Thymus (tissue), 14 donors: ENCODE measurements around the gene RFPL2. TPM values are rescaled to one million over a fixed set of nuclear protein-coding genes. Genes with fewer than 3 reads are reported as not detected.

ENCODE experiments used
- DNase-seq, 9 donors: peaks; one replicate each; pipeline ENCODE4 v3.0.0-alpha.2; 2013; ENCODE audit warnings: low spot score in 9 of 9, low read depth in 6 of 9, missing footprints in 1 of 9
- H3K27ac ChIP-seq, 2 donors: one replicate each; pipeline ENCODE4 v1.5.1; 2013; ENCODE audit warnings: control low read depth in 1 of 2, low read depth in 1 of 2, low read length in 1 of 2, mild to moderate bottlenecking in 1 of 2, moderate library complexity in 1 of 2
- H3K27me3 ChIP-seq, 2 donors: one replicate each; pipeline ENCODE4 v1.5.1; 2013; ENCODE audit warnings: low read length in 1 of 2; ENCODE audit not compliant: control insufficient read depth in 2 of 2, insufficient read depth in 1 of 2
- H3K36me3 ChIP-seq, 2 donors: one replicate each; pipeline ENCODE4 v1.5.1; 2013; ENCODE audit warnings: low read length in 1 of 2, mild to moderate bottlenecking in 1 of 2, moderate library complexity in 1 of 2; ENCODE audit not compliant: control insufficient read depth in 2 of 2, insufficient read depth in 2 of 2
- H3K4me1 ChIP-seq, 2 donors: one replicate each; pipeline ENCODE4 v1.5.1; 2013; ENCODE audit warnings: low read length in 2 of 2; ENCODE audit not compliant: control insufficient read depth in 2 of 2, insufficient read depth in 2 of 2
- H3K4me3 ChIP-seq, 2 donors: one replicate each; pipeline ENCODE4 v1.5.1; 2013; ENCODE audit warnings: low read length in 2 of 2, control low read depth in 1 of 2, mild to moderate bottlenecking in 1 of 2
- H3K9me3 ChIP-seq, 2 donors: one replicate each; pipeline ENCODE4 v1.5.1; 2013; ENCODE audit warnings: low read length in 1 of 2, mild to moderate bottlenecking in 1 of 2; ENCODE audit not compliant: control insufficient read depth in 2 of 2, insufficient read depth in 1 of 2
- WGBS: extraction: QIAGEN DNeasy Blood & Tissue Kit; methylation state at CpG from one replicate; pipeline ENCODE4 v1.1.7; 2013; 5-methylcytosine and 5-hydroxymethylcytosine counted together
- long read RNA-seq, 10 donors: transcript quantifications; one replicate each; lab custom pipeline, GENCODE V29; 2026
- polyA plus RNA-seq: library from polyadenylated mRNA; stranded (reverse); fragments of 200-250 nt; gene quantifications from one replicate; pipeline ENCODE4 v1.2.3, GENCODE V29; 2013
- total RNA-seq: library from RNA; stranded (reverse); fragments of 120-200 nt; gene quantifications from one replicate; pipeline ENCODE4 v1.2.4, GENCODE V29; 2013
- donor health status: healthy.

Gene RFPL2
- total RNA-seq (0.19 TPM), polyA plus RNA-seq (0.23 TPM)
- long read RNA-seq, donor 1, result 0 reads
- long read RNA-seq, donor 2, result 0 reads
- long read RNA-seq, donor 3, result 0 reads
- long read RNA-seq, donor 4, result 0 reads
- long read RNA-seq, donor 5, result 0 reads
- long read RNA-seq, donor 6, result 0 reads
- long read RNA-seq, donor 7, result 0 reads
- long read RNA-seq, donor 8, result 0 reads
- long read RNA-seq, donor 9, result 0 reads
- long read RNA-seq, donor 10, result 0 reads

GRCh38 chr22:32204856-32205722 is at the start of gene RFPL2:
RFPL2 (minus strand) TSS chr22:32205073; CDS start chr22:32202451, 2,622 bp downstream.
- Histone ChIP-seq H3K9me3 (no peaks in the 10 kb centered on the region), H3K4me1 (no peaks in the 10 kb centered on the region), H3K4me3 (no peak within 1 kb of the TSS), H3K36me3 (no peaks in the 10 kb centered on the region), H3K27me3 (peaks cover 34 to 41% of the 10 kb centered on the region in 2 donors), H3K27ac (no peak within 1 kb of the TSS)
- 69% methylated on average over 41 of the region's 41 CpGs for WGBS
- no peak for DNase-seq

- H3K4me3 ChIP-seq, result no peak overlapping the region
- WGBS, result 98% methylated on average over 1 of the region's 1 CpG
- H3K27ac ChIP-seq, result no peak overlapping the region
- no peaks in the 10 kb centered on the region for H3K9me3 ChIP-seq
- no peak for DNase-seq
- no peaks in the 10 kb centered on the region for H3K36me3 ChIP-seq
- no peaks in the 10 kb centered on the region for H3K27me3 ChIP-seq
- H3K4me1 ChIP-seq, result no peaks in the 10 kb centered on the region
Observed at GRCh38 chr22:32249231-32249630, 44.4 kb upstream of the RFPL2 start.

GRCh38 chr22:32248276-32248675 is 43.4 kb upstream of the RFPL2 start:
- no peak for DNase-seq
- Histone ChIP-seq H3K4me3 (no peak overlapping the region), H3K27ac (no peak overlapping the region), H3K4me1 (no peaks in the 10 kb centered on the region), H3K9me3 (no peaks in the 10 kb centered on the region), H3K36me3 (no peaks in the 10 kb centered on the region), H3K27me3 (no peaks in the 10 kb centered on the region)
- 8% methylated on average over 1 of the region's 1 CpG for whole genome bisulfite sequencing

GRCh38 chr22:32246166-32246565 is 41.3 kb upstream of the RFPL2 start:
- WGBS, result 93% methylated on average over 5 of the region's 5 CpGs
- no peaks in the 10 kb centered on the region for H3K36me3 ChIP-seq
- H3K27ac ChIP-seq, result no peak overlapping the region
- DNase-seq, result no peak
- no peak overlapping the region for H3K4me3 ChIP-seq
- H3K4me1 ChIP-seq, result no peaks in the 10 kb centered on the region
- no peaks in the 10 kb centered on the region for H3K27me3 ChIP-seq
- no peaks in the 10 kb centered on the region for H3K9me3 ChIP-seq

- Histone ChIP-seq H3K36me3 (no peaks in the 10 kb centered on the region), H3K4me3 (no peak overlapping the region), H3K4me1 (no peaks in the 10 kb centered on the region), H3K27me3 (no peaks in the 10 kb centered on the region), H3K9me3 (no peaks in the 10 kb centered on the region), H3K27ac (no peak overlapping the region)
- 92% methylated on average over 3 of the region's 3 CpGs for WGBS
- DNase-seq, result no peak
Observed at GRCh38 chr22:32245042-32245441, 40.2 kb upstream of the RFPL2 start.

- Histone ChIP-seq H3K4me1 (no peaks in the 10 kb centered on the region), H3K36me3 (no peaks in the 10 kb centered on the region), H3K9me3 (no peaks in the 10 kb centered on the region), H3K4me3 (no peak overlapping the region), H3K27me3 (no peaks in the 10 kb centered on the region), H3K27ac (no peak overlapping the region)
- WGBS, result 97% methylated on average over 1 of the region's 1 CpG
- DNase-seq, result no peak
Observed at GRCh38 chr22:32244547-32244946, 39.7 kb upstream of the RFPL2 start.

GRCh38 chr22:32240461-32240860 is 35.6 kb upstream of the RFPL2 start:
- Histone ChIP-seq H3K36me3 (no peaks in the 10 kb centered on the region), H3K9me3 (no peaks in the 10 kb centered on the region), H3K27me3 (no peaks in the 10 kb centered on the region), H3K4me1 (no peaks in the 10 kb centered on the region), H3K27ac (no peak overlapping the region), H3K4me3 (no peak overlapping the region)
- DNase-seq, result no peak
- 86% methylated on average over 2 of the region's 2 CpGs for WGBS

- H3K4me3 ChIP-seq, result no peak overlapping the region
- no peak for DNase-seq
Observed at GRCh38 chr22:32237906-32238305, 33.0 kb upstream of the RFPL2 start.

GRCh38 chr22:32236970-32237369 is 32.1 kb upstream of the RFPL2 start:
- 88% methylated on average over 8 of the region's 8 CpGs for WGBS
- Histone ChIP-seq H3K4me3 (no peak overlapping the region), H3K9me3 (no peaks in the 10 kb centered on the region), H3K27me3 (no peaks in the 10 kb centered on the region), H3K27ac (no peak overlapping the region), H3K4me1 (no peaks in the 10 kb centered on the region), H3K36me3 (no peaks in the 10 kb centered on the region)
- no peak for DNase-seq

More at GRCh38 chr22:32237906-32238305, 33.0 kb upstream of the RFPL2 start:
- WGBS, result 92% methylated on average over 1 of the region's 1 CpG
- Histone ChIP-seq H3K27ac (no peak overlapping the region), H3K9me3 (no peaks in the 10 kb centered on the region), H3K4me1 (no peaks in the 10 kb centered on the region), H3K27me3 (no peaks in the 10 kb centered on the region), H3K36me3 (no peaks in the 10 kb centered on the region)
